LNCAP (cell line): ENCODE measurements around the gene STK11IP.

ENCODE experiments used
- TF ChIP-seq, protein P1 (sequence below): fragments of 450-650 bp; IDR thresholded peaks from 2 replicates; pipeline ENCODE4 v1.5.1; 2017; ENCODE audit warnings: mild to moderate bottlenecking

The STK11IP gene

GRCh38 chr2:219618733-219619122 lies 21.1 kb downstream of the STK11IP start:
- TF ChIP-seq, protein P1, sequence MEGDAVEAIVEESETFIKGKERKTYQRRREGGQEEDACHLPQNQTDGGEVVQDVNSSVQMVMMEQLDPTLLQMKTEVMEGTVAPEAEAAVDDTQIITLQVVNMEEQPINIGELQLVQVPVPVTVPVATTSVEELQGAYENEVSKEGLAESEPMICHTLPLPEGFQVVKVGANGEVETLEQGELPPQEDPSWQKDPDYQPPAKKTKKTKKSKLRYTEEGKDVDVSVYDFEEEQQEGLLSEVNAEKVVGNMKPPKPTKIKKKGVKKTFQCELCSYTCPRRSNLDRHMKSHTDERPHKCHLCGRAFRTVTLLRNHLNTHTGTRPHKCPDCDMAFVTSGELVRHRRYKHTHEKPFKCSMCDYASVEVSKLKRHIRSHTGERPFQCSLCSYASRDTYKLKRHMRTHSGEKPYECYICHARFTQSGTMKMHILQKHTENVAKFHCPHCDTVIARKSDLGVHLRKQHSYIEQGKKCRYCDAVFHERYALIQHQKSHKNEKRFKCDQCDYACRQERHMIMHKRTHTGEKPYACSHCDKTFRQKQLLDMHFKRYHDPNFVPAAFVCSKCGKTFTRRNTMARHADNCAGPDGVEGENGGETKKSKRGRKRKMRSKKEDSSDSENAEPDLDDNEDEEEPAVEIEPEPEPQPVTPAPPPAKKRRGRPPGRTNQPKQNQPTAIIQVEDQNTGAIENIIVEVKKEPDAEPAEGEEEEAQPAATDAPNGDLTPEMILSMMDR = no peak

DNA sequence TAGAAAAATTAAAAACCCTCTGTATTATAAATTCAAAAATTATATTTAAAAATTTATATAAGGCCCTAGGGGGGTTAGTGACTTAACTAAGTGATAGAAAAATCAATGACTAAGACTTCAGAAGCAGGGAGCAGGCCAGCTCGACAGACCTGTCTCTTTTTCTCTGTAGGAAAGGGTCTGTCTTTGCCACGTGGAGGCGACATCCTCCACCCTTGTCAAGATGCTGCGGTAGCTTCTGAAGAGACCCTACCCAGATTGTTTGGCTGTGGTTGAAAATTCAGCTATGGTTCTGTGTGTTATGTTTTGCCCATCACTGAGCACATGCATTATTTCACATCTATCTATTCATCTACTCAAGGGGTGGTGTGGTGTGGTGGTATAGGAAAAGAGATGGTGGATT lies 21.6 kb downstream of the STK11IP start:
- TF ChIP-seq, protein P1 = no peak

DNA sequence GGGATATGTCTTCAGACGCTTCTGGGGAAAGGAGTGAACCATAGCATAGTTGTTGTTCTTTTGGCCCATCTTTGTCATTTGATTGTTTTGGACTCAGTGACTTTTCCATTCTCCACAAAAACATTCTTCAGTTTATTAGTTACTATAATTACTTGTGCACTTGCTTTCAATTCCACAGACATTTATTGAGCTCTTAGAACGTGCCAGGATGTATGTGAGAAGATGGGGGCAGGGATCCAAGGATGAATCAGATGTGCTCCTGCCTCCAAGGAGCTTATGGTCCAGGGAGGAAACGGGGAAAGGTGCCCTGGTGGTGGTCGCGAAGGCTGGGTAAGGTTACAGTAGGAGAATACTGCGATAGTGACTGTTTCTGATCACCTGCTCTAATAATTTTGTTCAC lies 22.9 kb downstream of the STK11IP start:
- TF ChIP-seq, protein P1 = no peak

GRCh38 chr2:219621935-219622334 lies 24.3 kb downstream of the STK11IP start:
- TF ChIP-seq, protein P1 = no peak

- TF ChIP-seq, protein P1 = no peak
Observed at GRCh38 chr2:219622472-219622871, 24.8 kb downstream of the STK11IP start.

- TF ChIP-seq, protein P1 = no peak
Observed at GRCh38 chr2:219624565-219624964, 26.9 kb downstream of the STK11IP start.

- TF ChIP-seq, protein P1 = no peak
Observed at GRCh38 chr2:219625179-219625578, 27.5 kb downstream of the STK11IP start.

- TF ChIP-seq, protein P1 = no peak
Observed at GRCh38 chr2:219626540-219626939, 28.9 kb downstream of the STK11IP start.
